ENCODE results near the gene DYSF.

The DYSF gene

GRCh38 chr2:71689393-71689792 is 236.0 kb downstream of the DYSF start:
- Histone ChIP-seq H3K14ac (ENCODE audit: low read length) (no peak overlapping the region), H3K4me3 (ENCODE audit: low read length in 2 of 2) (no peak overlapping the region), H2BK12ac (ENCODE audit: low read length) (no peak overlapping the region), H3K18ac (ENCODE audit: low read length) (no peak overlapping the region), H2BK5ac (ENCODE audit: low read length) (no peak overlapping the region), H3K4me2 (ENCODE audit: insufficient read depth, low read length, poor library complexity, severe bottlenecking) (no peak overlapping the region), H3K23ac (ENCODE audit: low read depth, low read length, poor library complexity) (no peak overlapping the region), H3K9ac (ENCODE audit: low read depth, low read length, poor library complexity) (no peak overlapping the region), H3K27me3 (ENCODE audit: control insufficient read depth in 3 of 3, insufficient read depth in 3 of 3, low read depth in 1 of 3, low read length in 3 of 3) (peaks cover 0 to 3% (median 0%) of the 10 kb centered on the region in 3 experiments), H3K4ac (ENCODE audit: low read length) (no peak overlapping the region), H3K4me1 (ENCODE audit: control insufficient read depth in 2 of 2, insufficient read depth in 1 of 2, low read depth in 1 of 2, low read length in 2 of 2) (peaks cover 0 to 14% of the 10 kb centered on the region in 2 donors), H4K91ac (ENCODE audit: low read depth, low read length, poor library complexity) (no peak overlapping the region), H3K27ac (replicated peaks; ENCODE audit: low read length) (no peak overlapping the region), H3K79me1 (ENCODE audit: low read depth, low read length) (no peaks in the 10 kb centered on the region), H2AK5ac (ENCODE audit: low read depth, low read length) (no peak overlapping the region), H2AFZ (ENCODE audit: low read length) (no peak overlapping the region), H2BK15ac (ENCODE audit: low read length) (peak overlapping the region; percentile 15), H3K9me3 (replicated peaks in 1 of 2; ENCODE audit: control insufficient read depth in 2 of 2, insufficient read depth in 1 of 2, low read depth in 1 of 2, low read length in 2 of 2) (peaks cover 0 to 3% of the 10 kb centered on the region in 2 donors), H3K36me3 (replicated peaks in 1 of 2; ENCODE audit: control insufficient read depth in 2 of 2, insufficient read depth in 2 of 2, low read length in 2 of 2) (no peaks in the 10 kb centered on the region), H4K8ac (ENCODE audit: low read depth, low read length) (peak overlapping the region; percentile 74), H2BK120ac (ENCODE audit: low read depth, low read length) (no peak overlapping the region)
- no CpG with 5 or more reads among the region's 2 CpGs for WGBS, 2 donors (ENCODE audit: extremely low coverage in 2 of 2, insufficient read length in 2 of 2, insufficient replicate concordance in 1 of 2)
- no peak for DNase-seq (ENCODE audit: low spot score)

GRCh38 chr2:71689968-71690834 is 236.8 kb downstream of the DYSF start:
- WGBS, 2 donors (ENCODE audit: extremely low coverage in 2 of 2, insufficient read length in 2 of 2, insufficient replicate concordance in 1 of 2) = no CpG with 5 or more reads among the region's 21 CpGs
- H2AFZ ChIP-seq (ENCODE audit: low read length) = no peak overlapping the region

DNA sequence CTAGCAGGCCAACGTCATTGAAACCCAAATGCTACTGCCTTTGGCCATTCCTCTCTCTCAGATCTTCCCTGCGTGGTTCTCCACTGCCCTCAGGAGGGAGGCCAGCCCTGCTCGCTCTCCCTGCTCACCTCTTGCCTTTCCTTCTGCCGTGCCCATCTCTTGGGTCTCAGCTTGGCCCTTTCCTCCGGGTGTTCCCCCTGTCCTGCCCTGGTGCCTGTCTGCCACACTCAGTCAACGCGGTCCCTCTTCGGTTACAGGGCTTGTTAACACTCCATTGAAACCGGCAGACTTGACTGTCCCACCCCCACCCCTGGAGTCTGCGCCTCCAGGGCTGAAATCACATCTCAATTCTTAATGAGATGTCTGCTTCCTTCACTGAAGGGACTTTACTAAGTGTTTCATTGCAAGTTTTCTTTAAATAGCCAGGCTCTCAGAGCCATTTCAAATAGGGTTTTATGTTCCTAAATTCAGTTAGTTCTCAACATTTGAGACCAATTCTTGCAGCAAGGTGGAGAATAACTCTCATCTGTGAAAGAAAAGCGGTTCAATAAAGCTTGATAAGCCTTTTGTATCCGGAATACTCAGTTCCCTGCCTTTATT is 237.6 kb downstream of the DYSF start:
- no peak overlapping the region for H3K14ac ChIP-seq (ENCODE audit: low read length)
- H3K4me2 ChIP-seq (ENCODE audit: insufficient read depth, low read length, poor library complexity, severe bottlenecking) = no peak overlapping the region
- no peak overlapping the region for H2AFZ ChIP-seq (ENCODE audit: low read length)
- no peak overlapping the region for H3K27ac ChIP-seq (replicated peaks; ENCODE audit: low read length)
- peak overlapping the region; percentile 8 for H2BK12ac ChIP-seq (ENCODE audit: low read length)
- no peak overlapping the region for H2BK120ac ChIP-seq (ENCODE audit: low read depth, low read length)
- H3K23ac ChIP-seq (ENCODE audit: low read depth, low read length, poor library complexity) = no peak overlapping the region
- no peak for DNase-seq (ENCODE audit: low spot score)
- WGBS, 2 donors (ENCODE audit: extremely low coverage in 2 of 2, insufficient read length in 2 of 2, insufficient replicate concordance in 1 of 2) = no CpG with 5 or more reads among the region's 12 CpGs
- H4K91ac ChIP-seq (ENCODE audit: low read depth, low read length, poor library complexity) = no peak overlapping the region
- H3K79me1 ChIP-seq (ENCODE audit: low read depth, low read length) = no peaks in the 10 kb centered on the region
- H3K9me3 ChIP-seq (replicated peaks in 1 of 2; ENCODE audit: control insufficient read depth in 2 of 2, insufficient read depth in 1 of 2, low read depth in 1 of 2, low read length in 2 of 2) = peaks cover 0 to 3% of the 10 kb centered on the region in 2 donors
- no peak overlapping the region for H2BK5ac ChIP-seq (ENCODE audit: low read length)
- no peak overlapping the region for H3K4ac ChIP-seq (ENCODE audit: low read length)
- H3K18ac ChIP-seq (ENCODE audit: low read length) = peak overlapping the region; percentile 29
- H3K9ac ChIP-seq (ENCODE audit: low read depth, low read length, poor library complexity) = no peak overlapping the region
- H3K36me3 ChIP-seq (replicated peaks in 1 of 2; ENCODE audit: control insufficient read depth in 2 of 2, insufficient read depth in 2 of 2, low read length in 2 of 2) = no peaks in the 10 kb centered on the region
- H3K27me3 ChIP-seq (ENCODE audit: control insufficient read depth in 3 of 3, insufficient read depth in 3 of 3, low read depth in 1 of 3, low read length in 3 of 3) = peaks cover 0 to 3% (median 0%) of the 10 kb centered on the region in 3 experiments
- no peak overlapping the region for H2AK5ac ChIP-seq (ENCODE audit: low read depth, low read length)
- no peak overlapping the region for H3K4me3 ChIP-seq (ENCODE audit: low read length in 2 of 2)
- H2BK15ac ChIP-seq (ENCODE audit: low read length) = no peak overlapping the region
- no peak overlapping the region for H4K8ac ChIP-seq (ENCODE audit: low read depth, low read length)
- H3K4me1 ChIP-seq (ENCODE audit: control insufficient read depth in 2 of 2, insufficient read depth in 1 of 2, low read depth in 1 of 2, low read length in 2 of 2) = peaks cover 0 to 13% of the 10 kb centered on the region in 2 donors

More at GRCh38 chr2:71689968-71690834, 236.8 kb downstream of the DYSF start:
- H3K4ac ChIP-seq (ENCODE audit: low read length) = no peak overlapping the region
- peak overlapping the region; percentile 32 for H3K18ac ChIP-seq (ENCODE audit: low read length)
- peaks cover 0 to 3% (median 0%) of the 10 kb centered on the region in 3 experiments for H3K27me3 ChIP-seq (ENCODE audit: control insufficient read depth in 3 of 3, insufficient read depth in 3 of 3, low read depth in 1 of 3, low read length in 3 of 3)
- peak overlapping the region; percentile 15 for H2BK15ac ChIP-seq (ENCODE audit: low read length)
- H3K23ac ChIP-seq (ENCODE audit: low read depth, low read length, poor library complexity) = peak overlapping the region; percentile 5
- no peak overlapping the region for H2BK5ac ChIP-seq (ENCODE audit: low read length)
- H2AK5ac ChIP-seq (ENCODE audit: low read depth, low read length) = peak overlapping the region; percentile 50
- no peak overlapping the region for H3K27ac ChIP-seq (replicated peaks; ENCODE audit: low read length)
- peak overlapping the region; percentile 74 for H4K8ac ChIP-seq (ENCODE audit: low read depth, low read length)
- no peak overlapping the region for H4K91ac ChIP-seq (ENCODE audit: low read depth, low read length, poor library complexity)
- H2BK120ac ChIP-seq (ENCODE audit: low read depth, low read length) = peak overlapping the region; percentile 75
- H3K4me2 ChIP-seq (ENCODE audit: insufficient read depth, low read length, poor library complexity, severe bottlenecking) = no peak overlapping the region
- H3K9me3 ChIP-seq (replicated peaks in 1 of 2; ENCODE audit: control insufficient read depth in 2 of 2, insufficient read depth in 1 of 2, low read depth in 1 of 2, low read length in 2 of 2) = peaks cover 0 to 3% of the 10 kb centered on the region in 2 donors
- H2BK12ac ChIP-seq (ENCODE audit: low read length) = no peak overlapping the region
- H3K9ac ChIP-seq (ENCODE audit: low read depth, low read length, poor library complexity) = no peak overlapping the region
- H3K4me3 ChIP-seq (ENCODE audit: low read length in 2 of 2) = peak overlapping the region in 1 of 2 donors; percentile 35
- H3K79me1 ChIP-seq (ENCODE audit: low read depth, low read length) = no peaks in the 10 kb centered on the region
- H3K14ac ChIP-seq (ENCODE audit: low read length) = no peak overlapping the region
- peaks cover 0 to 16% of the 10 kb centered on the region in 2 donors for H3K4me1 ChIP-seq (ENCODE audit: control insufficient read depth in 2 of 2, insufficient read depth in 1 of 2, low read depth in 1 of 2, low read length in 2 of 2)
- no peaks in the 10 kb centered on the region for H3K36me3 ChIP-seq (replicated peaks in 1 of 2; ENCODE audit: control insufficient read depth in 2 of 2, insufficient read depth in 2 of 2, low read length in 2 of 2)
- DNase-seq (ENCODE audit: low spot score) = no peak
